ENCODE results near the gene LEF1. TPM values are rescaled to one million over a fixed set of nuclear protein-coding genes. Genes with fewer than 3 reads are reported as not detected.

Gene LEF1
- total RNA-seq, 2 donors from 2014 or later: 22.4 to 26.8 TPM

GRCh38 chr4:108172231-108172752 is 3.6 kb upstream of the LEF1 start:
- TF ChIP-seq POLR2A (IDR thresholded peaks at IDR 0.05) (no peak), POLR2AphosphoS5 (IDR thresholded peaks at IDR 0.05) (no peak), CTCF (IDR thresholded peaks at IDR 0.05) (no peak)
- no peaks in the 10 kb centered on the region for H3K4me1 ChIP-seq (replicated peaks)
- 6% methylated on average over 39 of the region's 43 CpGs for WGBS
- H3K27ac ChIP-seq: peak overlapping the region; percentile 38 to 68
- no peaks in the 10 kb centered on the region for H3K36me3 ChIP-seq
- DNase-seq (ENCODE audit: low spot score): no peak
- no peaks in the 10 kb centered on the region for H3K9me3 ChIP-seq
- peaks cover 19% of the 10 kb centered on the region for H3K27me3 ChIP-seq (replicated peaks; ENCODE audit: insufficient read depth)
- H3K4me3 ChIP-seq: peak overlapping the region; percentile 36 to 40
- intact Hi-C loops (cut with DNase I): no loop called here

GRCh38 chr4:108171339-108172230 is 2.9 kb upstream of the LEF1 start:
- intact Hi-C loops (cut with DNase I): no loop called here
- no peaks in the 10 kb centered on the region for H3K36me3 ChIP-seq
- peaks cover 20% of the 10 kb centered on the region for H3K27me3 ChIP-seq (replicated peaks; ENCODE audit: insufficient read depth)
- H3K27ac ChIP-seq: peak overlapping the region in 1 of 2 donors; percentile 38
- H3K9me3 ChIP-seq: no peaks in the 10 kb centered on the region
- WGBS: 30% methylated on average over 52 of the region's 52 CpGs
- TF ChIP-seq POLR2A (IDR thresholded peaks at IDR 0.05) (no peak), CTCF (IDR thresholded peaks at IDR 0.05) (no peak), POLR2AphosphoS5 (IDR thresholded peaks at IDR 0.05) (no peak)
- no peaks in the 10 kb centered on the region for H3K4me1 ChIP-seq (replicated peaks)
- no peak for DNase-seq (ENCODE audit: low spot score)
- no peak overlapping the region for H3K4me3 ChIP-seq

- Histone ChIP-seq H3K27ac (no peak overlapping the region), H3K36me3 (no peaks in the 10 kb centered on the region), H3K4me1 (replicated peaks) (no peaks in the 10 kb centered on the region), H3K4me3 (no peak overlapping the region), H3K27me3 (replicated peaks; ENCODE audit: insufficient read depth) (peaks cover 28% of the 10 kb centered on the region), H3K9me3 (no peaks in the 10 kb centered on the region)
- intact Hi-C loops (cut with DNase I): no loop called here
- TF ChIP-seq POLR2A (IDR thresholded peaks at IDR 0.05): no peak
- TF ChIP-seq POLR2AphosphoS5 (IDR thresholded peaks at IDR 0.05): no peak
- TF ChIP-seq CTCF (IDR thresholded peaks at IDR 0.05): no peak
- no peak for DNase-seq (ENCODE audit: low spot score)
- 57% methylated on average over 8 of the region's 8 CpGs for WGBS
Observed at GRCh38 chr4:108170631-108171338, 2.1 kb upstream of the LEF1 start.

GRCh38 chr4:108169664-108170063 is 932 bp upstream of the LEF1 start:
- Histone ChIP-seq H3K27me3 (replicated peaks; ENCODE audit: insufficient read depth) (peaks cover 34% of the 10 kb centered on the region), H3K4me1 (replicated peaks) (no peaks in the 10 kb centered on the region), H3K27ac (no peak overlapping the region), H3K4me3 (no peak overlapping the region), H3K9me3 (no peaks in the 10 kb centered on the region), H3K36me3 (no peaks in the 10 kb centered on the region)
- DNase-seq (ENCODE audit: low spot score): no peak
- TF ChIP-seq POLR2A (IDR thresholded peaks at IDR 0.05) (no peak), POLR2AphosphoS5 (IDR thresholded peaks at IDR 0.05) (no peak), CTCF (IDR thresholded peaks at IDR 0.05) (no peak)
- 43% methylated on average over 8 of the region's 8 CpGs for WGBS
- intact Hi-C loops (cut with DNase I): no loop called here

Measured in prostate gland (tissue), 2 donors.